GM18870 (cell line): ENCODE measurements around the gene WIPF1.

Experiments used
- ATAC-seq: cut with Tn5 transposase; IDR thresholded peaks from one replicate; pipeline ENCODE4 v1.9.1; 2021; ENCODE audit warnings: moderate library complexity; ENCODE audit not compliant: unreplicated experiment

The WIPF1 gene, protein sequence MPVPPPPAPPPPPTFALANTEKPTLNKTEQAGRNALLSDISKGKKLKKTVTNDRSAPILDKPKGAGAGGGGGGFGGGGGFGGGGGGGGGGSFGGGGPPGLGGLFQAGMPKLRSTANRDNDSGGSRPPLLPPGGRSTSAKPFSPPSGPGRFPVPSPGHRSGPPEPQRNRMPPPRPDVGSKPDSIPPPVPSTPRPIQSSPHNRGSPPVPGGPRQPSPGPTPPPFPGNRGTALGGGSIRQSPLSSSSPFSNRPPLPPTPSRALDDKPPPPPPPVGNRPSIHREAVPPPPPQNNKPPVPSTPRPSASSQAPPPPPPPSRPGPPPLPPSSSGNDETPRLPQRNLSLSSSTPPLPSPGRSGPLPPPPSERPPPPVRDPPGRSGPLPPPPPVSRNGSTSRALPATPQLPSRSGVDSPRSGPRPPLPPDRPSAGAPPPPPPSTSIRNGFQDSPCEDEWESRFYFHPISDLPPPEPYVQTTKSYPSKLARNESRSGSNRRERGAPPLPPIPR

DNA sequence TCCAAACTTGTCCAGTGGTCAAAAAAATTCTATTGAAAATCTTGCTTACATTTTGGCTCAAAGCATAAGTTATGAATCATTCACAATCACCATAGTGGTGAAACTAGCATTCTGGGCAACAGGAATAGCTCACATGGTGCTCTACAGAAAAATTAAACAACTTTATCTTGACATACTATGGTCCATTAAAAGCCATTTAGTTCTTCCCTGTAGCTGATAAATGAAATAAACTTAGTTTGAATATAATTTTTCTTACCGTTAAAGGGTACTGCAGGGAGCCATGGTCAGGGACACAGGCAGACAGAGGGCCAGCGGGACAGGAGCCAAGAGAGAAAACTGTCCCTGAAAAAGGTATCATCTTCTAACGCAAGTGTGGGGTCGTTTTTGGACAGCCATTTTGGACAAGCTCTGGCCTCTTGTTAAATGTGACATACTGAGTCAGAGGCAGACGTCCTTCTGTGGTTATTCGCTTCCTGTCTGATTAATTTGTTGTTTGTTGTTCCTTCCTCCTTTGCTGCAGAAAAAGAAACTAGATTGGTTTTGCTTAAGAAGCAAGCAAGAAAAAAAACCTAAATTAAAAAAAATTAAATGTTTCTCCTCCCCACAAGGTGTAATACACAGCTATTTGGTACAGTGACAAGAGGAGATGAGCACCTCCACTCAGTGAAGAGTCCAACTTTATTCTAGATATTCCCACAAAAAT is at the start of gene WIPF1:
WIPF1 (minus strand) TSS at position 460 of the 703 bp plus-strand sequence. CDS start 12,231 bp downstream, outside the sequence.
- peak; percentile 45 for ATAC-seq

GRCh38 chr2:174645296-174645695 is 47.7 kb upstream of the WIPF1 start:
- ATAC-seq: no peak

DNA sequence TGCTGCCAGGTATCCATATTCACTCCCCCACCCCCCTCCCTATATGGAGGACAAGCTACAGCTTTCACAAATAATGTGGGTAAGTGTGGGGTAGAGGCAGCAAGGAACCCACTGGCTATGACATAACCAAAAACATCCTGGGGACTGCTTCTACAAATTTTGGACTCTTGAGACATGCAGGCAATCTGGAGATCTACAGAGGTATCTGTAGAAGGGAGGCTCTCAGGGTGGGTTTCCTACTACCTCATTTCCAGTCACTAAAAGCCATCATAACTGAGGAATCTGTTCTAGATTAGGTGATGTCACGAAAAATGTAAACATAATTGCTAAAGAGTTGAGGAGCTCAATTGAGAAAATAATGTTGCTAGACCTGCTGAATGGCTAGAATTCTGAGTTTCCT is 46.8 kb upstream of the WIPF1 start:
- no peak for ATAC-seq

GRCh38 chr2:174643356-174643755 is 45.8 kb upstream of the WIPF1 start:
- no peak for ATAC-seq

GRCh38 chr2:174641168-174641567 is 43.6 kb upstream of the WIPF1 start:
- ATAC-seq: no peak

- ATAC-seq: no peak
Observed at GRCh38 chr2:174636987-174637386, 39.4 kb upstream of the WIPF1 start.

DNA sequence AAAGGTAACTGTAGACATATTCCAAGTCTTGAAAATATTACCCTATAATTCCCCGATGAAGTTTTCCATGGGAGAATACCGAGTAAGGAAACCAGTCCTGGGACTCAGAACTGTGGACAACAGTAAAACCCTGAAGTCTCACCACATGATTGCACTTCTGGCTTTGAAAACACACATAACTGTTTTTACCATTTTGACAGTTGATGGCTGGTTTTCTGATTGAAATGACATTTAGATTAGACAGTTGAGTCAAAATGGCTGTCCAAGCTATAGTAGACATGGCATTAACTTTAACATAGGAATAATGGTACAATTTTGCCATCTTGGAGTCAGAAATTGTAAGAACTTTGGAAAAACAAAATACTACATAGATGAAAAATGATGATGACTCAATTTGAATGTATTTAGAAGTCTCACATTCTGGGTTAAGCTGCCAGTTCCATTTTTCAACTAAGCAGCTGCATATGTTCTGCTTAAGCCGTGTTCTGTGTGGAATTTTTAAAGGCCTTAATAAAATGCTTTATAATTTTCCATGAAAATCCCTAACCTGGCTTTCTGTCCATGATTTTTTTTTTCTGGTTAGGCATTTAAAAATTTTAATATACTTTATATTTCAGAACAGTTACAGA is 38.3 kb upstream of the WIPF1 start:
- ATAC-seq: no peak

- ATAC-seq: no peak
Observed at GRCh38 chr2:174635015-174635593, 37.5 kb upstream of the WIPF1 start.

DNA sequence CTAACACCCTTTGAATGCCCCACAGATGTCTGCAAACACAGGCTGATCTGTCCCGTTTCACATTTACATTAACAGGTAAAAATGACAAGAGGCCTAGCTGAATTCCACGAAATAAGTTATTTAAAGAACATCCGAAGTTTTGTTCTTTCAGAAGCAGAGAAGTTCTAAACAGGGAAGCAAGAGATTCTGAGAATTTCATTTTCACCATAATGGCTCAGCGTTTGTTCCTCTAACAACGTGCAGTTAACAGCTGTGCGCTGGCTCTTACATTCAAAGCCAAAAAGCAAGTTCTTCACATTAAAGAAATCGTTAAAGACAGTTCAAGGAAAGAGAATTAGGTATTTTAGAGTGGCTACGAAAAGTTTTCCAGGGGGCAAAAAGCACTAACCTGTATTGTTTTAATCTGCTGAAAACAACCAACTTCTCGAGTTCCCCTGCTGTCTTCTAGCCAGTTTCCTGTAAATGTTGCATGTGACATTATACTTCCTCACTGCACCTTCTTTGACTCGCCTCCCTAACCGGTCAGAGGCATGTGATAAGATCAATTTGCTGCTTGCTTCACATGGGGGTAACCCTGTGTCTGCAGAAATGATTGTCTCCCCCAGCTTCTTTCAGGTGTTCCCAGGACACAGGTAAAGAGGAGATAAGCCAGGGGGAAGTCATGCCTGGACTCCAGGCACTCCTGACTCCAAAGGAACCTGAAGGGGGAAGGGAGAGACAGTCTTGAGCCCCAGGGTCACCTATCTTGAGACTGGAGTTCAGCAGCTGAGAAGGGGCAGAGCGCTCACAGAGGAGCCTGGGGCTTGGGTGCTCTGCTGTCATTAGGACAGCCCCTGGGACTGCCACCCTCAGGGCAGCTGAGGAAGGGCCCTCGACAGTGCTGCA is 36.8 kb upstream of the WIPF1 start:
- ATAC-seq: peak; percentile 53

DNA sequence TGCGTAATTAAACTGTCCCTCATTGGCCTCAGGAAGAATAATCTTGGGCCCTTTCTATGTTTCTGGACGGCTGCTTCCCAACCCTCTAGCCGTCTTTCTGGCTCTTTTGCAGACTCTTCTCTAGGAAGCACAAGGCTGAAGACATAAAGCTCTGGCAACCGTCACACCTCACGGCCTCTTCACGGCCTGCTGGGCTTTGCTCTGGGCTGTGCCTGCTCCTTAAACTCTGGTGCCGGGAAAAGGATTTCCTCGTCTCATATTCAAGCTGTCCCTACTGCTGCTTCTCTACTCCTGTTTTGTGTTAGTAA is 36.0 kb upstream of the WIPF1 start:
- ATAC-seq: no peak

- ATAC-seq: no peak
Observed at GRCh38 chr2:174632841-174633622, 35.4 kb upstream of the WIPF1 start.

DNA sequence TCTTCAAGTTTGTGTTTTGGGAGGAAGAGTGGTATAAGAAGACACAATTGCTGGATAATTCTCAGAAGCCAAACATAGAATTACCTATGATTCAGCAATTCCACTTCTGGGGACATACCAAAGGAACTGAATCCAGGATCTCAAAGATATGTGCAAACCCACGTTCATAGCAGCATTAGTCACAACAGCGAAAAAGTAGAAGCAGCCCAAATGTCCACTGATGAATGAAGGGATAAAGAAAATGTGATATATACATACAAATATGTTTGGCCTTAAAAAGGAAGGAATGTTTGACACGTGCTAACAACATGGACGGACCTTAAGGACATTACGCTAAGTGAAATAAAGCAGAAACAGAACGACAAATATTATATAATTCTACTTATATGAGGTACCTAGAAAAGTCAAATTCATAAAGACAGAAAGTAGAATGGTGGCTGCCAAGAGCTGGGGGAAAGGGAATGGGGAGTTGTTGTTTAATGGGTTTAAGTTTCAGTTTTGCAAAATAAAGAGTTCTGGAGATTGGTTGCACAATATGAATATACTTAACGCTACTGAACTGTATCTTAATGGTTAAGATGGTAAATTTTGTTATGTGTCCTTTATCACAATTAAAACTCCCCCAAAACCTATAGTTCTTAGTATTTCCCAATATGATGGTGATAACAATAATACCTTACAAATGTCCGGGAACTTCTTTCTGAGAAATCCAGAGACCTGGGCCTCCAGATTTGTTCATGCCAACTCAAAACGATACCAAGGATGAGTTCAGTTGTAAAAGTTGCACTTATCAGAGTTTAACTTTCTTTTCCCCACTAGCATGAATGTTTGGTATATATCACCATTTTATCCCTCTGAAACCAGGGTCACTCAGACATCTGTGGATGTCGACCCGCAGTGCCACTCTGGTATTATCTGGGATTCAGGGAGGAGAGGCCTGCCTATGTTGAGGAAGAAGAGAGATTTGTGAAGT is 33.7 kb upstream of the WIPF1 start:
- no peak for ATAC-seq

GRCh38 chr2:174630107-174630506 is 32.5 kb upstream of the WIPF1 start:
- no peak for ATAC-seq

GRCh38 chr2:174629506-174629905 is 31.9 kb upstream of the WIPF1 start:
- ATAC-seq: no peak

GRCh38 chr2:174628528-174629169 is 31.0 kb upstream of the WIPF1 start:
- ATAC-seq: no peak

- no peak for ATAC-seq
Observed at GRCh38 chr2:174627216-174627615, 29.6 kb upstream of the WIPF1 start.

- no peak for ATAC-seq
Observed at GRCh38 chr2:174624895-174625430, 27.4 kb upstream of the WIPF1 start.

DNA sequence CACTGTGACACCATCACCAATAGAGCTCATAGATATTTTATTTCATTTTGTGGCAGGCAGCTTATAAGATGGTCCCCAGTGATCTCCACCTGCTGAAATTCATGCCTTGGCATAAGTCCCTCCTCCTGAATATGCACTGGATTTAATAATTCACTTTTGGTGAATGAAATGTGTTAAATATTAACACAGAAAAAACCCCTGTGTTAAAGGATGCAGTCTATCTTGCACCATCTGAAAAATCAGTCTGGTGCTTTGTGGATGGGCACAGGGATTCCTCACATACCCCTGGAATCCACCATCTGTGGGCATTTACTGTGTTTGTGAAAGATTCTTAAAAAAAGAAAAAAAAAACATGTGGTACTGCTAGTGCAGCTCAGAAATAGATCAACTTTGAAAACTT is 26.1 kb upstream of the WIPF1 start:
- no peak for ATAC-seq
